K562 treated with DMSO at 1 percent for 12 hours (cell line): ENCODE measurements around the gene ZNF660. TPM values are rescaled to one million over a fixed set of nuclear protein-coding genes. Genes with fewer than 3 reads are reported as not detected.

ENCODE experiments used
- total RNA-seq: library from RNA; unstranded; fragments of 300-600 nt; gene quantifications from 2 replicates; pipeline ENCODE4 v1.2.3, GENCODE V29; 2022; ENCODE audit not compliant: insufficient read depth

ZNF660 gene
- total RNA-seq = 0.13 and 0.60 TPM in 2 replicates

GRCh38 chr3:44584646-44585501, at the start of gene ZNF660:
ZNF660 (plus strand) TSS chr3:44584964; CDS start chr3:44594194, 9,230 bp downstream.

GRCh38 chr3:44554626-44555592, 29.9 kb upstream of the ZNF660 start, which contains the start of gene ZKSCAN7:
ZKSCAN7 (plus strand) TSS chr3:44555193; CDS start chr3:44557048, 1,855 bp downstream.

DNA sequence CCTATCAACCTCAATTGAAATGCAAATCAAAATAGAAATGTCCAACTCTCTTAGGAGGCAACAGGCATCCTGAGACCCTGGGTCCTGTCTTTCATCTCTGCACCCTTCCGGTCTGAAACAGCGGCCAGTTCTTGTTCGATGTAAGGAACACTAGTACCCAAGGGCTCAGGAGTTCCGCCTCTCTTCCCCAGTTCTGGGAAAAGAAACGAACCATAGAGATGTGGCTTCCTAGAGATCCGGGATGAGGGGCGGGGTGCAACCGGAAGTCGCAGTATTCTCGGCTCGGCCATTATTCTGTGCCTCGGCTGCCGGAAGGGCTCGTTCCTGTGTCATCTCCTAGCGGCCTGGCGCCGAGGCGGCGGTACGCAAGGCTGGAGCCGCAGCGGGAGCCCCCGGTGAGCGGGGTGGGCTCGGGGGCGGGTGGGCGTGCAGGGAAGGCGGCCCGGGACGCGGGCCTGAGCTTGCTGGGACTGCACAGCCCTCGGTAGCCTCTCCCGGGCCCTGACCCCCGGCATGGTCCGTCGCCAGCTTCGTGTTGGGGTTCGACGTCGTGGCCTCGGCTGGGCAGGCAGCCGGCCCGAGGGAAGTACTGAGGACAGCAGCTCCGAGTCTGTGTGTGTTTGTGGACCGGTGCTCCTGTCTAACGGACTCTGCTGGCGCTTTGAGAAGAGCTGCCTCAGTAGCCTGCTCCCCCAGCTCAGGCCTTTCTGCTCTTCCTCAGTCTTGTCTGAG, 40.2 kb downstream of the ZNF660 start, which contains the start of gene ZNF197:
Gene ZNF197, plus strand, starts transcription at position 288 of the 732 bp plus-strand sequence. CDS start 4,119 bp downstream, outside the sequence.

GRCh38 chr3:44648564-44649229, 63.9 kb downstream of the ZNF660 start, which contains the start of gene ZNF35:
ZNF35 (plus strand) TSS chr3:44648732; CDS start chr3:44651068, 2,336 bp downstream.

Other genes starting within 250 kb of the ZNF660 start
- 18.4 and 34.5 TPM in 2 replicates for gene TCAIM, start 246.2 kb upstream of the ZNF660 start, total RNA-seq
- 1.7 and 11.8 TPM in 2 replicates for gene ZNF445, start 107.3 kb upstream of the ZNF660 start, total RNA-seq
- gene ZKSCAN7, start 29.8 kb upstream of the ZNF660 start, total RNA-seq = not detected in 2 replicates
- gene ZNF197, start 40.1 kb downstream of the ZNF660 start, total RNA-seq = 6.4 and 16.2 TPM in 2 replicates
- 2.6 and 9.3 TPM in 2 replicates for gene ZNF35, start 63.8 kb downstream of the ZNF660 start, total RNA-seq
- gene ZNF502, start 127.7 kb downstream of the ZNF660 start, total RNA-seq = 0.25 and 0.49 TPM in 2 replicates
- gene ZNF501, start 144.7 kb downstream of the ZNF660 start, total RNA-seq = 1.9 TPM in 2 replicates
- gene KIAA1143, start 176.7 kb downstream of the ZNF660 start, total RNA-seq = 7.7 and 19.7 TPM in 2 replicates
- gene KIF15, start 176.8 kb downstream of the ZNF660 start, total RNA-seq = 8.4 and 30.0 TPM in 2 replicates